Panc1 (cell line): ENCODE data around the gene MROH2A.

ENCODE experiments used
- CTCF ChIP-seq: fragments of 450-650 bp; IDR thresholded peaks from 2 replicates; pipeline ENCODE4 v1.5.1; 2017; ENCODE audit warnings: mild to moderate bottlenecking
- POLR2AphosphoS5 ChIP-seq: IDR thresholded peaks from 2 replicates; pipeline ENCODE4 v1.6.1; 2012; ENCODE audit warnings: mild to moderate bottlenecking, low read depth, low read length, moderate library complexity
- REST ChIP-seq, 2 experiments: IDR thresholded peaks; 2 replicates each; pipeline ENCODE4 v1.6.1; 2011 to 2012; ENCODE audit warnings: low read depth in 2 of 2, control low read depth in 1 of 2, low read length in 1 of 2, mild to moderate bottlenecking in 1 of 2, moderate library complexity in 1 of 2; ENCODE audit not compliant: insufficient read depth in 1 of 2
- TCF7L2 ChIP-seq: IDR thresholded peaks from 2 replicates; pipeline ENCODE4 v1.6.1; 2011; ENCODE audit warnings: mild to moderate bottlenecking, low read depth, low read length, inconsistent platforms

GRCh38 chr2:233775414-233775813 lies 2.7 kb upstream of the MROH2A start:
- no peak for TF ChIP-seq CTCF
- no peak for TF ChIP-seq TCF7L2
- TF ChIP-seq REST (IDR thresholded peaks at IDR 0.05; ENCODE audit: insufficient read depth in 1 of 2, low read depth in 2 of 2, low read length in 1 of 2) = no peak
- TF ChIP-seq POLR2AphosphoS5 = no peak
